Islet precursor cell (in vitro differentiated cells): ENCODE measurements around the gene CNOT1.

Experiments used
- DNase-seq: peaks from one replicate; pipeline ENCODE4 v3.0.0-alpha.2; 2018

CNOT1 gene

DNA sequence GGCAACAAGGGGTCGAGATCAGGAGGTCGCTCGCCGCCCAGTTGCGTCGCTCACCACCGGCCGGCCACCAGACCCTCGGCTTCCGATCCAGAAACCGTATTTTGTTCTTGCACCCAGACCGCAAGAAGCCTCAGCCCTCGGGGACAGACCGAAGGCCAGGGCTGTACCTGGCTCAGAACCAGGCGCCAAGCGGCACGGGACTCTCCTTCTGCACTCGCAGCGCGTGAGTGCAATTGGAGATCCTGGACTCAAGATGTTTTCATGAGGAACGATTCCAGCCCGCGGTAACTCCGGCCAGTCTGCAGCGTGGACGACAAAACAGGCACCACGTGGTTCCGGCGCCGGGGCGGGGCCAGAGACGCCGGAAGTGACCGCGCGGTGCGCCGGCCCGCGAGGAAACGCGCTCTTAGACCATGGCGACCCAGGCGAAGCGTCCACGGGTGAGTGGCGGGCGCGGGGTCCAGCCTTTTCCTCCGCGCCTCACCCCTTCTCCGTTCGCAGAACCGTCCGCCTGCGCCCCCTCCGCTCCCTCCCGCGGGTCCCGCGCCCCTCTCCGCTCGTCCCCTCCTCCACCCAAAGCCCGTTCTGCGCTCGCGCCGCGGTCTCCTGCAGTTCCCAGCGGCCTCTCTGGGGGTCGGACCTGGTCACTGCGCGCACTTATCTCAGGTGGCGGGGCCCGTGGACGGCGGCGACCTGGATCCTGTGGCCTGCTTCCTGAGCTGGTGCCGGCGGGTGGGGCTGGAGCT lies 114.3 kb downstream of the CNOT1 start, which contains the start of gene SETD6:
TSS of gene SETD6 (plus strand) at position 393 of the 746 bp plus-strand sequence. CDS start at position 414, 21 bp downstream.
- DNase-seq = peak; percentile 94

DNA sequence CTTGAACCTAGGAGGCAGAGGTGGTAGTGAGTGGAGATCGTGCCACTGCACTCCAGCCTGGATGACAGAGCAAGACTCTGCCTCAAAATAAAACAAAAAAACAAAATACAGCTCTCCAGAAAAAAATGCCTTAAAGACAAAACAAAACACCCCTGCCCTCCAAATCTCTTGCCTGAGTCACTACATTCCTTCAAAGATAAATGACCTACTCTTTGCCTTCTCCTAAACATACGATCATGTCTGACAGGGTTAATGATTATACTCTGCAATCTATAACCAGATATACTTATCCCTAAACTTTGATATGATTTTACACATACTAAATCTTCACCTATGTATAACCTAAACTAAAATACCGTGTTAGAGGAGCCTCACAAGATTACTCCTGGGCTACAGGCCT lies 115.8 kb downstream of the CNOT1 start:
- no peak for DNase-seq

- DNase-seq = peak; percentile 89
Observed at GRCh38 chr16:58511933-58512815, 117.5 kb downstream of the CNOT1 start.

DNA sequence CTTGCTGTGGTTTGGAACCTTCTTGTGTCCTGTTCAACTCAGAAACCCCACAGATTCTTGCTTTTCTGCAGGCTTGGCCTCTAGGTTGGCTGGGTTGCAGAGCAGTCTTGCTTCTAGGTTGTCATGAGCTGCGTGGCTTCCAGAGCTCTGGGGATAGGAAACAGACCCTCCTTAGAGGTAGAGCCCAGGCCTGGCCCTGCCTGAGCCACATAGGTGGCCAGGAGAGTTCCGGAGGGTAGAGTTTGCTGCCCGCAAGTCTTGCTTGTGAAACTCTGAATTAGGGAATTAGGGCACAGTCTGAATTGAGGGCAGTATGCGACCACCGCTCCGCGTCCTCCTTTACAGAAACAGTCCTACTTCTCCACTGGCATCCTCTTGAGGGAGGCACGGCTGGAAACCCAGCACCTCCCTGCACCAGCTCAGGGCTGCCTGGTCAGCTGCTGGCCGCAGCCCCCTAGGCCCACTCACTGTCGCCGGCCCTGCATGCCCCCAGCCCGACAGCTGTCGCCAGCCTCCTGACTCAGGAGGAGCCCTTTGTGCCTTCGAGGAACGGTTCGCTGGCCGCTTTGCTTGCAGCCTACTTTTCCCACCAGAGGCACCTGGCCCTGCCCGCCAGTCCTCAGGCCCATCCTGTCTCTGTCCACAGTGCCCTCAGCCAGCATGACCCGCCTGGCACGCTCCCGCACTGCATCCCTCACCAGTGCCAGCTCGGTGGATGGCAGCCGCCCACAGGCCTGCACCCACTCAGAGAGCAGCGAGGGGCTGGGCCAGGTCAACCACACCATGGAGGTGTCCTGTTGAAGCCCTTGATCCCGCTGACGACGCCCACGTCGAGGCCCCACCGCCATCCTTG lies 118.6 kb downstream of the CNOT1 start:
- no peak for DNase-seq

- peak; percentile 51 for DNase-seq
Observed at GRCh38 chr16:58510097-58510775, 119.4 kb downstream of the CNOT1 start.

DNA sequence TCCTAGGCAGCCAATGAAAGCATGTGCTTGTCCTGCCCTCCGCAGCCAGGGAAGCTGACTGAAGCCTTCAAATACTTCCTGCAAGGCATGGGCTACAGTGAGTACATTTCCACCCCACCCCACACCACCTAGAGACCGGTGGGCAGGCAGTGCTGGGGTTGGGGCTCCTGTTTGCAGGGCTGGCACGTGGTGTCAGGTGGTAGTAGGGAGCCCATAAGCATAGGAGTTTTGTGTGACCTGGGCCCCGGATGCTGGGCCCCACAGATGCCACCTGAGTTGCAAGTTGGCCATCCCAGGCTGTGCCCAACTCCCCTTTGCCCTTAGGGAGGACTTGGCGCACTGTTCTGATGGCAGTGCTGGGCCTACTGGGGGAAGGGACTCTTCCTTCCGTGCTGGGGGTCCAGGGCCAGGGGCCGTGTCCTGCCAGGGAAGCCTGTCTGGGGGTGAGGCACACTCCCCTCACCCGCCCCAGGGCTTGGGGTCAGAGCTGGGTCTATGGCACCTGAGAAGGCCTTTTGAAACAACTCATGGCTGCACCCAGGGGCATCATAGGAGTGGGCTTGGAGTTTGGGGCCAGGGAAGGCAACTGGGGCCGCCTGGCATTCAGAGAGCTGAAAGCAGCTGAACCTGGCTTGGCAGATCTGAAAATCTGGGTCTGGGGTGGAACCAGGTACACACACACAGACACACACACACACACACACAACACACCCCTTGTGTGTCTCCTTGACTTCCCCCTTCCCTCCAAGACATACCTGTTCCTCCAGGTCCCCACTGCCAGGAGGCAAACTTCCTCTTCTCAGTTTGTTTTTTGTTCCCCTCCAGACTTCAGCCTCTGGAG lies 120.2 kb downstream of the CNOT1 start:
- DNase-seq = peak; percentile 41

- DNase-seq = peak; percentile 49
Observed at GRCh38 chr16:58508671-58509251, 120.9 kb downstream of the CNOT1 start.

DNA sequence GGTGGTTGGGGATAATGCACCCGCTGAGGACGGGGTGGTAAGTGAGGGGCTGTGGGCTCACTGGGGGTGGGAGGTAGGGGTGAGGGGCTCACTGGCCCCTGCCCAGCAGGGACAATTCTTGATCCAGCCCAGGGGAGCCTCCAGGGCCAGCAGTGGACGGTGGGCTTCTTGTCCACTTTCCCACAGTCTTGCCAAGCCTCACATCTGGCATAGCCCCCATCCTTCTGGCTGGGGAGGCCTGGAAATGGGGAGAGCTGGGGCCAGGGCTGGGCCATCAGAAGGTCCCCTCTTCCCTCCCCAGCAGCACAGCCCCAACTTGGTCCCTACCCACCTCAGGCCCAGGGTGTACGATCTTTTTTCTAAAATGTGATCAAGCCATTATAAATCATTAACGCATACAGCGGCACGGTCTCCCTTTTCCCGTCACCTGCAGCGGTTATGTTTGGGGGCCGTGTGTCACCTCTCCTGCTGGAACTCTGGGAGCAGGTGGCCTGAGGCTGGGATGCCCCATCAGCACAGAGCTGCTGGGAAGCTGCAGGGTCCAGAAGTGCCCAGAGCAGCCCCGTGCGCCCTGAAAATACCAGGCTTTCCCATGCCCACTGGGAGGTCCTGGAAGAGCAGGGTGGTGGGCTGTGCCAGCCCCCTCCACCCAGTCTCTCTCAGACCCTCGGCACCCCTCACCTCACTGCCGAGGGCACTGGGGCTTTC lies 121.5 kb downstream of the CNOT1 start:
- peak; percentile 52 for DNase-seq

- no peak for DNase-seq
Observed at GRCh38 chr16:58507195-58507962, 122.2 kb downstream of the CNOT1 start.

GRCh38 chr16:58506241-58507194 lies 123.1 kb downstream of the CNOT1 start:
- peak; percentile 34 for DNase-seq

DNA sequence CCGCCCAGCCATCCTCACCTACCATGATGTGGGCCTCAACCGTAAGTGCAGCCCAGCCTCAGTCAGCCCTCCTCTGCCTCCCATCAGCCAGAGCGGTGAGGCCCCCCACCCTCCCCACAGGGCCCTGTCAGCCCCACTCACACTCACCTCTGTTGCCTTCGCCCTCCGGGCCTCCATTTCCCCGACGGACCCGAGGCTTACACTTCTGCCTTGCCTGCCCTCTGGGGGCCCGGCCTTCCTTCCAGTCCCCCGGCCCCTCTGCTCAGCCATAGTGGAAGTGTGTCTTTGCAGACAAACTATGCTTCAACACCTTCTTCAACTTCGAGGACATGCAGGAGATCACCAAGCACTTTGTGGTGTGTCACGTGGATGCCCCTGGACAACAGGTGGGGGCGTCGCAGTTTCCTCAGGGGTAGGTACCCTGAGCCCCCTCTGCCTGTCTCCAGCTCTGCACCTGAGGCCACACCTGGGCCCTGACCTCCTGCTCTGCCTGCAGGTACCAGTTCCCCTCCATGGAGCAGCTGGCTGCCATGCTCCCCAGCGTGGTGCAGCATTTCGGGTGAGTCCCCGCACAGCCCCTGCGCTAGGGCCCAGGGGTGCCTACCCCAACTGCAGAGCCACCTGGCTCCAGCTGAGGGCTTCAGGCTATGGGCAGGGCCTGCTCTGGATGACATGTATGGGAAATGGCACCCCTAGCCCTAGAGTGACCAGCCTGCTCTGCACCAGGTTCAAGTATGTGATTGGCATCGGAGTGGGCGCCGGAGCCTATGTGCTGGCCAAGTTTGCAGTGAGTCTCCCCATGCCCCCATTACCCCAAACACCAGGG lies 125.5 kb downstream of the CNOT1 start:
- peak; percentile 42 for DNase-seq

- DNase-seq = peak; percentile 49
Observed at GRCh38 chr16:58503166-58503862, 126.3 kb downstream of the CNOT1 start.

DNA sequence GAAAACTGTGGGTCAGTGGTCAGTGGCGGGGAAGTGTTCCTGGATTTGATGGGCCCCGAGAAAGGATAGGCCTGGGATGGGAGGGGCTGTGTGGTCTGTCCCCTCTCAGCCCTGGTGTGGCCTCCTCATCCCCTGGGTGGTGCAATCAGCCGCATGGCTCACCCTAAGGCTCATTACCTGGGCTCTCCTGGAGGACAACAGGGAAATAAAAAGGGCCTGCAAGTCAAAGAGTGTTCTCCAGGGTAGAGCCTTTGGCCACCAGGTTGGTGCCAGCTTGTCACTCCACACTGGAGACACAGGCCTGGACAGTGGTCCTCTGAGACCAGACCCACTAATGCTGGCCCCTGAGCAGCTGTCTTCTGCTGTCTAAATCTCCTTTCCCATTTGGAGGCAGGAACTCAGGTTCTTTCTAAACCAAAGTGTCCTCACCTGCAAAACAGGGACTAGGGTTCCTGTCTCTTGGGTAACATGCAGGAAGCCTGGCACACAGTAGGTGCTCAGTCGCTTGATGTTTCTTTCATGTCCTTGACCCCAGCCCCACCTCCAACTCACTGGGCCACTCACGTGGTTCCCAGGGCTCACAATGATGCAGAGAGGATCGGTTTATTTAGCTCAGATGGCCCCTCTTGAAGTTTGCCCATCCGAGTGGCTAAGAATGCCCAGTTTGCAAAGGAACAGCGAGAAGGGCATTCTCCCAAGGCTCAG lies 127.3 kb downstream of the CNOT1 start:
- DNase-seq = peak; percentile 45

GRCh38 chr16:58501242-58502131 lies 128.1 kb downstream of the CNOT1 start:
- peak; percentile 91 for DNase-seq
